Measurements from ENCODE around the gene PSMD5.
A peak's percentile ranks its signal among the peaks of the same experiment; 100 is the strongest.
"Not testable (repeated sequence)": the region's sequence is repeated elsewhere in the genome, so short reads cannot be mapped to it uniquely, and the experiment has no call there.

PSMD5 gene

GRCh38 chr9:120829650-120830049 is 13.1 kb downstream of the PSMD5 start:
- no peaks in the 10 kb centered on the region for H3K9me3 Mint-ChIP-seq (ENCODE audit: low read depth)
- no peaks in the 10 kb centered on the region for H3K27me3 Mint-ChIP-seq
- H3K4me3 Mint-ChIP-seq: no peak overlapping the region
- H3K4me1 Mint-ChIP-seq (ENCODE audit: low read depth): peaks cover 5% of the 10 kb centered on the region
- peaks cover 19% of the 10 kb centered on the region for H3K36me3 Mint-ChIP-seq
- H3K27ac Mint-ChIP-seq: no peak overlapping the region

GRCh38 chr9:120820095-120820494 is 22.6 kb downstream of the PSMD5 start:
- Mint-ChIP-seq H3K9me3 (ENCODE audit: low read depth) (no peaks in the 10 kb centered on the region), H3K27me3 (no peaks in the 10 kb centered on the region), H3K36me3 (peaks cover 19% of the 10 kb centered on the region), H3K27ac (no peak overlapping the region), H3K4me3 (no peak overlapping the region), H3K4me1 (ENCODE audit: low read depth) (peaks cover 2% of the 10 kb centered on the region)

DNA sequence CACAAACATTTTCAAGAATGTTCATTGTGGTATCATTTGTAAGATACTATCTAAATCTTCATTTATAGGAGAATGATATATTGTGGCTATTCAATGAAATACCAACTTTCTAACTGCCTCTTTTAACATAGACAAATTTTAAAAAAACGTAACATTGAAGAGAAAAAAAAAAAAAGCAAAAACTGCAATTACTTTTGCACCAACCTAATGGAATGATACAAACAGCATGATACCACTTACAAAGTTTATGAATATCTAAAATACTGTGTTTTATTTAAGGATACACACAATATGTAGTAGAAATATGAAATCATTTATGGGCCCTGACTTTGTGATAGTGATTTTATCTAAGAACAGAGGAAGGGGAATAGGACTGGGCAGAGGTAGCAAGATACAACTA is 24.1 kb downstream of the PSMD5 start:
- Mint-ChIP-seq H3K4me1 (ENCODE audit: low read depth) (no peaks in the 10 kb centered on the region), H3K4me3 (no peak overlapping the region), H3K27me3 (no peaks in the 10 kb centered on the region), H3K27ac (peak overlapping the region; percentile 61), H3K9me3 (ENCODE audit: low read depth) (no peaks in the 10 kb centered on the region), H3K36me3 (peaks cover 14% of the 10 kb centered on the region)

DNA sequence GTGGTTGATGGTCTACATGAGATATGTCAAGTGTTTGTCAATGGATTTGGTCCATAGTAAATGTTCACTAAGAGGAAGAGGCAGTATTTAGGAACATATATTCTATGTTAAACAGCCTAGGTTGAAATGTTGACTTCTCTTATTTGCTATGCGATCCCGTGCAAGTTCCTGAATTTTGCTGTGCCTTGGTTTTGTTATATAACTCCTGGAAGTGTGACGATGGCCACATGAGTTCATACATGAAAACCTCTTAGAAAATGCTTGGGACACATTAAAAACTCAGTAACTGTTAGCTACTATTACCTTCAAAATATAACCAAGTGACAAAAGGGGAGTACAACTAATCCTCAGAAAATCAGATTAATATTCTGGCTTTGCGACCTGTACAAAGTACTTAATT is 27.6 kb downstream of the PSMD5 start:
- peaks cover 19% of the 10 kb centered on the region for H3K36me3 Mint-ChIP-seq
- no peak overlapping the region for H3K4me3 Mint-ChIP-seq

DNA sequence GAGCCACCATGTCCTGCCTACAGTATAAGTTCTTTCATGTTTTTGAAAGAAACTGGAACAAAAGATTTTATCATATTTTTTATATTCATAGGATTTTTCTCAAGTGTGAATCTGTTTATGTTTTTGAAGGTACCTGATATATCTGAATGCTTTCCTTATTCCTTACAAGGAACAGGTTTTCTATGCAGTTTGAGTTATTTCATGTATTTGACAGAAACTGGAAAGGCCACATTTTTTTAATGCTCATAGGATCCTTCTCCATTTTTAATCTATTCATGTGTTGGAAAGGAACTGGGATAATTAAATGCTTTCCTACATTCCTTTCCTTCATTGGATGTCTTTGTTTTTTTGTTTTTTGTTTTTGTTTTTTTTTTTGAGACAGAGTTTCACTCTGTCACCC is 33.8 kb downstream of the PSMD5 start:
- peaks cover 43% of the 10 kb centered on the region for H3K36me3 Mint-ChIP-seq
- peaks cover 3% of the 10 kb centered on the region for H3K4me1 Mint-ChIP-seq (ENCODE audit: low read depth)
- H3K27me3 Mint-ChIP-seq: no peaks in the 10 kb centered on the region
- no peak overlapping the region for H3K27ac Mint-ChIP-seq
- H3K4me3 Mint-ChIP-seq: no peak overlapping the region
- H3K9me3 Mint-ChIP-seq (ENCODE audit: low read depth): peaks cover 16% of the 10 kb centered on the region

More for the DNA sequence above, 27.6 kb downstream of the PSMD5 start:
- Mint-ChIP-seq H3K9me3 (ENCODE audit: low read depth) (no peaks in the 10 kb centered on the region), H3K27ac (no peak overlapping the region), H3K4me1 (ENCODE audit: low read depth) (peaks cover 3% of the 10 kb centered on the region), H3K27me3 (no peaks in the 10 kb centered on the region)

- Mint-ChIP-seq H3K27ac (no peak overlapping the region), H3K27me3 (no peaks in the 10 kb centered on the region), H3K4me3 (no peak overlapping the region), H3K9me3 (ENCODE audit: low read depth) (peaks cover 16% of the 10 kb centered on the region), H3K4me1 (ENCODE audit: low read depth) (no peaks in the 10 kb centered on the region), H3K36me3 (peaks cover 43% of the 10 kb centered on the region)
Measured at GRCh38 chr9:120807607-120808379, 34.9 kb downstream of the PSMD5 start.

DNA sequence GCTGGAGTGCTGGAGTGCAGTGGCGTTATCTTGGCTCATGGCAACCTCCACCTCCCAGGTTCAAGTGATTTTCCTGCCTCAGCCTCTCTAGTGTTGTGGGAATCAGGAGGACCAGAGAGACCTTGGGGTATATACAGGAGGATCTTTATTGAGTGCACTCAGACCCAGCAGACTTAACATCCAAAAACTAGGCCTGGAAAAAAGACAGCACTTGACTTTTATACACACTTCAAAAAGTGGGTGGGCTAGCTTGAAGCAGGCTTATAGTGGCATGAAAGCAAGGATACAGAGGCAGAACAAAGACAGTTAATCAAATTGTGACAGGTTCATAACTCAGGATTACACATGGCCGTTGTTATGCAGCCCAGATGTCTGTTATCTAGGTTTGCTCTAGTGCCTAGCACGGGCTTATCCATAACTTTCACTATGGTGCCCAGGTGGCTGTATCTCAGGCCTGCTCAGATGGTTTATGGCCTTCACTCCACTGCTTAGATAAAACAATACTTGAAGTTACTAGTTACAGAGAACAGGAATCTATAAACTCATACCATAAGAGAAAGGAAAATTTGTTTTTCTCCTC is 37.8 kb downstream of the PSMD5 start:
- H3K27me3 Mint-ChIP-seq: not testable (repeated sequence)

GRCh38 chr9:120801441-120801840 is 41.3 kb downstream of the PSMD5 start:
- H3K36me3 Mint-ChIP-seq: peaks cover 9% of the 10 kb centered on the region
- H3K27me3 Mint-ChIP-seq: no peaks in the 10 kb centered on the region
- H3K9me3 Mint-ChIP-seq (ENCODE audit: low read depth): peaks cover 11% of the 10 kb centered on the region
- no peak overlapping the region for H3K4me3 Mint-ChIP-seq
- no peak overlapping the region for H3K27ac Mint-ChIP-seq
- peaks cover 1% of the 10 kb centered on the region for H3K4me1 Mint-ChIP-seq (ENCODE audit: low read depth)

More for the DNA sequence above, 37.8 kb downstream of the PSMD5 start:
- Mint-ChIP-seq H3K36me3 (peaks cover 27% of the 10 kb centered on the region), H3K9me3 (ENCODE audit: low read depth) (peaks cover 16% of the 10 kb centered on the region)
- not testable (repeated sequence) for H3K27ac Mint-ChIP-seq; H3K4me3 Mint-ChIP-seq; H3K4me1 Mint-ChIP-seq (ENCODE audit: low read depth)

DNA sequence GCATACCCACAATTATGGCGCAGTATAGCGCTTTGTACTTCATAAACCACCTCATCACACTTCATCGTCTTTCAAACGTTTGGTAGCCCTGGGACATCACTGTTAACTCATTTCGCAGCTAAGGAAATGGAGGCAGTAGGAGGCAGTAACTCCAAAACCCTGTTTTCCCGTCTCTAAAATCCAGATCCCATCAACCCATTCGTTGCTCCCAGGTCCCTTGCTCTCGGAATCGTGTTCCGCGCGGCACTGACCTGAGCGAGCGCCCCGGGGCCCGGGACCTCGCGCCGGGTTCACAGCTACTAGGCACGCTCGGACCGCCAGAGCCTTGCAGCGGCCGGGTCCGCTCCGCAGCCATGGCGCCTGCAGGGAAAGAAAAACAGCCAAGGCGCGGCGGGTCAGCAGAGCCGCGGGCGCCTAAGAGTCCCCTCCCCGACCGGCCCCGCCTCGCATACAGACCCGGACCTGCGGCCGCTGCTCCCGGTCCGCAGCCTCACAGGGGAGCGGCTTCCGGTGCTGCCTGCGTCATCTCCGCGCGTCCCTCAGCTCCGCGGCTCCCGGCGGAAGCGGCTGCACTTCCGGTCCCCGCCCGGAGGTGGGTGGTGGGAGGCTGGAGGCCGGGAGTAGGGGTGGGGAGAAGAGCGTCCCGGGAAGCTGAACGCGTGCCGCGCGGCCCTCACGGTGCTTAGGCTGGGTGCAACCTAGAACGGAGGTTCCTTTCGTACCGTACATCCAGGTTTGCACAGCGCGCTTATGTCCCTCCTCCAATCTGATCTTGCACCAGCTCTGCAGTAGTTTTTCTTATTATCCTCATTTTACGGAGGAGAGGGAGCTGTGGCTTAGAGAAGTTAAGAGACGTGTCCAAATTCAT is 49.6 kb downstream of the PSMD5 start, which contains the start of gene FBXW2:
TSS of gene FBXW2 (minus strand) at position 519 of the 868 bp plus-strand sequence. CDS start 5,158 bp downstream, outside the sequence.
- Mint-ChIP-seq H3K9me3 (ENCODE audit: low read depth) (no peaks in the 10 kb centered on the region), H3K4me3 (peak within 1 kb of the TSS; percentile 96), H3K27ac (peak within 1 kb of the TSS; percentile 98), H3K27me3 (no peaks in the 10 kb centered on the region), H3K4me1 (ENCODE audit: low read depth) (peaks cover 54% of the 10 kb centered on the region), H3K36me3 (no peaks in the 10 kb centered on the region)

DNA sequence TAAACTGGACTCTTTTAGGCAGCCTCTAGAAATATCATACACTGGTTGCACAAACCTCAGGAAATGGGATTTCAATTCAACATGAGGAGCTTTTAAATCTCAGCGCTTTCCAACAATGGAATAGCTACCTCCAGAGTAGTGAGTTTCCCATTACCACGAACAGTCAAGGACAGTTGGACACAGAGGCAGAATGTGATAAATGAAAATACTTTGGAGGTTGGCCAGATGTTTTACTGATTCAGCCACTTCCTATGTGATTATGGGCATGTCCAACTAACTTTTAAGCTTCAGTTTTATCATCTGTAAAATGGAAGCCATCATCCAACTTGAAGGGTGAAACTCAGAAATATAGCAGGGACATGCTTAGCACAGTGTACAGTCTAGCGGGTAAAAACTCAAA is 51.6 kb downstream of the PSMD5 start:
- H3K36me3 Mint-ChIP-seq: peaks cover 5% of the 10 kb centered on the region
- peak overlapping the region; percentile 82 for H3K27ac Mint-ChIP-seq
- no peaks in the 10 kb centered on the region for H3K9me3 Mint-ChIP-seq (ENCODE audit: low read depth)
- H3K4me3 Mint-ChIP-seq: peak overlapping the region; percentile 96
- H3K4me1 Mint-ChIP-seq (ENCODE audit: low read depth): peaks cover 69% of the 10 kb centered on the region
- no peaks in the 10 kb centered on the region for H3K27me3 Mint-ChIP-seq

DNA sequence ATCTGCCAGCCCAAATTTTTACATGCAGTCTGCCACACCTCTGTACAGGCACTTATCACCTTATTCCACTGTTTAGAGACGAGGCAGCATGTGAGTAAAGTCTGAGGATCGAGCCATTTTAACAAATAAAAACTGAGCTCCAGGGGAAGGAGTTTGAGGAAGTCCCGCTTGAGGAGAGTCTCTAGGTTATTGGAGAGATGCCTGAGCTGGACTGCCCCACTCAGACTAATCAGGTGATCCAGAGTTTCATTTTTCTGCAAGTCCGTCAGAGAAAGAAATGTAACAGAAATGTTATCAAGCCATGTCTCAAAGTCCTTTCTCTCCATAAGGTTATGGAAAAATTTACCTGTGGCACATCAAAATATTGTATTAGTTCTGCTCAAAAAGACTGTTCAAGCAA is 54.8 kb downstream of the PSMD5 start:
- H3K9me3 Mint-ChIP-seq (ENCODE audit: low read depth): no peaks in the 10 kb centered on the region
- no peak overlapping the region for H3K4me3 Mint-ChIP-seq
- peaks cover 11% of the 10 kb centered on the region for H3K36me3 Mint-ChIP-seq
- no peak overlapping the region for H3K27ac Mint-ChIP-seq
- H3K4me1 Mint-ChIP-seq (ENCODE audit: low read depth): peaks cover 74% of the 10 kb centered on the region
- no peaks in the 10 kb centered on the region for H3K27me3 Mint-ChIP-seq

- Mint-ChIP-seq H3K9me3 (ENCODE audit: low read depth) (no peaks in the 10 kb centered on the region), H3K27me3 (no peaks in the 10 kb centered on the region), H3K36me3 (peaks cover 11% of the 10 kb centered on the region), H3K4me3 (no peak overlapping the region), H3K4me1 (ENCODE audit: low read depth) (peaks cover 53% of the 10 kb centered on the region), H3K27ac (peak overlapping the region; percentile 12)
Measured at GRCh38 chr9:120783602-120784047, 59.1 kb downstream of the PSMD5 start.

DNA sequence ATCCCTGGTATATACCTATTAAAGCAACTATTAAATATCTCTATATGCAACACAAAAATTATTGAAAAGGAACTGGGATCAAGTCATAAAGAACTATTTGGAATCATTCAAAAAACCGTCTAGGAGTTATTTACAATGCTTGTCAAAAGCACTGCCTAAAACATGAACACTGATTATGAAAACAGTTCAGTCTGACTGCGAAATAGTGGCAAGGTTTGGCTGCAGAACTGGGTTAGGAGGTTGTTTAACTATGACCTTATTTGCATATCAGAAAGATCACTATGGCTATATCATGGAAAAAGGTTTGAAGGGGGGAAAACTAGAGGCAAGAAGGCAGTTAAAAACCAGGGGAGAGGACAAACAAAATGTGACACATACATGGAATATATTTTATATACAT is 61.5 kb downstream of the PSMD5 start:
- Mint-ChIP-seq H3K27ac (no peak overlapping the region), H3K9me3 (ENCODE audit: low read depth) (no peaks in the 10 kb centered on the region), H3K27me3 (no peaks in the 10 kb centered on the region), H3K4me1 (ENCODE audit: low read depth) (peaks cover 33% of the 10 kb centered on the region), H3K36me3 (peaks cover 9% of the 10 kb centered on the region), H3K4me3 (no peak overlapping the region)

DNA sequence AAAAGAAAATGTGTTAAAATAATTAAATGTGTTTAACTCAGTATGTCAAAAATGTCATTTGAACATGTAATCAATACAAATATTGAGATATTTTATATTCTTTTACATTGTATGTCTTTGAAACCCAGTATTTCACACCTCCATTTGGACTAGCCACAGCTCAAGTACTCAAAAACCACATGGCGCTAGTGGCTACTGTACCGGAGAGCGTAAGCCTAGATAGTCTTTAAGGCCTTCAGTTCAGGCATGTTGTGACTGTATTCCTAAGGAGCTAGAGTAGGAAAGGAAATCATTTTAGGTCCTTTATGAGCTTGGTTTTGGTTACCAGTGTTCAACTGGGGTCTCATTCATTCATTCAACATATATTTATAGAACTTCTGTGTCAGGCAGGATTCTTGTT is 62.4 kb downstream of the PSMD5 start:
- Mint-ChIP-seq H3K27me3 (no peaks in the 10 kb centered on the region), H3K4me3 (no peak overlapping the region), H3K36me3 (peaks cover 10% of the 10 kb centered on the region), H3K9me3 (ENCODE audit: low read depth) (no peaks in the 10 kb centered on the region), H3K4me1 (ENCODE audit: low read depth) (peaks cover 28% of the 10 kb centered on the region), H3K27ac (no peak overlapping the region)

GRCh38 chr9:120779227-120779626 is 63.5 kb downstream of the PSMD5 start:
- Mint-ChIP-seq H3K36me3 (peaks cover 6% of the 10 kb centered on the region), H3K27ac (no peak overlapping the region), H3K27me3 (no peaks in the 10 kb centered on the region), H3K4me3 (no peak overlapping the region), H3K4me1 (ENCODE audit: low read depth) (peaks cover 22% of the 10 kb centered on the region), H3K9me3 (ENCODE audit: low read depth) (no peaks in the 10 kb centered on the region)

Measured in activated naive CD8-positive, alpha-beta T cell (primary cell).